Stimulated activated naive B cell treated with anti-CD40 and anti-IgM and Interleukin-4, amounts not matched to agents 10 μg/mL and 1 μg/mL and 100 μg/mL, for 72 hours (primary cell): ENCODE data around the gene GSTM4.
"Not testable (repeated sequence)": the region's sequence is repeated elsewhere in the genome, so short reads cannot be mapped to it uniquely, and the experiment has no call there.

Experiments
- ATAC-seq, 2 donors: fragments of 150-1000 bp; cut with Tn5 transposase; replicated peaks; 2 replicates each; pipeline ENCODE4 v1.10.0; 2021; ENCODE audit warnings: moderate library complexity in 1 of 2
- DNase-seq: peaks from one replicate; pipeline ENCODE4 v3.0.0; 2021
- H3K27ac Mint-ChIP-seq: one replicate; pipeline ENCODE4 v1.8.0; 2022; ENCODE audit warnings: mild to moderate bottlenecking, mixed read lengths
- H3K27me3 Mint-ChIP-seq, 2 donors: one replicate each; pipeline ENCODE4 v1.8.0; 2022; ENCODE audit warnings: mixed read lengths in 2 of 2
- H3K36me3 Mint-ChIP-seq, 2 donors: one replicate each; pipeline ENCODE4 v1.8.0; 2022; ENCODE audit warnings: mixed read lengths in 2 of 2, mild to moderate bottlenecking in 1 of 2
- H3K4me1 Mint-ChIP-seq, 2 donors: one replicate each; pipeline ENCODE4 v1.8.0; 2022; ENCODE audit warnings: mixed read lengths in 2 of 2, mild to moderate bottlenecking in 1 of 2
- H3K4me3 Mint-ChIP-seq, 2 donors: one replicate each; pipeline ENCODE4 v1.8.0; 2022; ENCODE audit warnings: mild to moderate bottlenecking in 2 of 2, mixed read lengths in 2 of 2, moderate library complexity in 1 of 2
- H3K9me3 Mint-ChIP-seq, 2 donors: one replicate each; pipeline ENCODE4 v1.8.0; 2022; ENCODE audit warnings: mixed read lengths in 2 of 2, mild to moderate bottlenecking in 1 of 2

The GSTM4 gene

DNA sequence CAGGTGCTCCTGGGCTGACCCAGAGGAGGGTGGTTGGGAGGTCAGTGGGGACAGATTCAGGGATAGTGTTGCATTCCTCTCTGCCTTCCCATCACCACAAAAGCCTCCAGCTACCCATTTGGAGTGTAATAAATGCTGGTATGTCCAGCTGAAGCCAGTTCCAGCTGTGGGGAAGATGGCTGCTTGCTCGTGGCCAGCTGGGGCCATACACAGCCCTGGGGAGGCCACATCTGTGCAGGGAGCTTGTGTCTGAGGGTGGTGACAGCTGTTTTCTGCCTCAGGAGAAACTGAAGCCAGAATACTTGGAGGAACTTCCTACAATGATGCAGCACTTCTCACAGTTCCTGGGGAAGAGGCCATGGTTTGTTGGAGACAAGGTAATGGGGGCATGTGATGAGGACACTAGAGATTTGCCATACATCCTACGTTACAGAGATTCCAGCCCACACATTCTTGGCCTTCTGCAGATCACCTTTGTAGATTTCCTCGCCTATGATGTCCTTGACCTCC, 2.7 kb downstream of the GSTM4 start:
- no peak overlapping the region for H3K4me3 Mint-ChIP-seq
- peaks cover 0 to 12% of the 10 kb centered on the region in 2 donors for H3K36me3 Mint-ChIP-seq
- no peak for DNase-seq
- H3K27ac Mint-ChIP-seq = no peak overlapping the region
- H3K27me3 Mint-ChIP-seq = no peaks in the 10 kb centered on the region
- peaks cover 18 to 29% of the 10 kb centered on the region in 2 donors for H3K4me1 Mint-ChIP-seq
- no peaks in the 10 kb centered on the region for H3K9me3 Mint-ChIP-seq
- ATAC-seq = no peak

DNA sequence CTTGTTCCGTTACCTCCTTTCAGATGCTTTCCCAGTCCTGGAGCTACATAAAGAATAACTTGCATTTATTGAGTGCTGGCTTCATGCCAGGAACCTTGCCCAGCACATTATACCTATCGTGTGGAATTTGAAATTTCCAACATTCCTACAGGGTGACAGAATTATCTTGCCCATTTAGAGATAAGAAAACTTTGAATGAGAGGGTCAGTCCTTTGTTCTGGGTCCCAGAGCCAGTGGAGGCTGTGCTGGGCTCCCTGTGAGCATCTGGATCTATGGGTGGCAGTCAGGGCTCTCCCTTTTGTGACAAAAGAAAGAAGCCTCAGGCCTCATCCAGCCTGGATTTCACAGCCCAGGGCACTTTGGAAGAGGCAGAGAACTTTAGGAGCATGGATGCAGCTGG, 3.2 kb downstream of the GSTM4 start:
- H3K36me3 Mint-ChIP-seq = peaks cover 0 to 12% of the 10 kb centered on the region in 2 donors
- H3K4me3 Mint-ChIP-seq = no peak overlapping the region
- DNase-seq = no peak
- peaks cover 18 to 29% of the 10 kb centered on the region in 2 donors for H3K4me1 Mint-ChIP-seq
- H3K27me3 Mint-ChIP-seq = no peaks in the 10 kb centered on the region
- H3K27ac Mint-ChIP-seq = no peak overlapping the region
- no peak for ATAC-seq
- no peaks in the 10 kb centered on the region for H3K9me3 Mint-ChIP-seq

DNA sequence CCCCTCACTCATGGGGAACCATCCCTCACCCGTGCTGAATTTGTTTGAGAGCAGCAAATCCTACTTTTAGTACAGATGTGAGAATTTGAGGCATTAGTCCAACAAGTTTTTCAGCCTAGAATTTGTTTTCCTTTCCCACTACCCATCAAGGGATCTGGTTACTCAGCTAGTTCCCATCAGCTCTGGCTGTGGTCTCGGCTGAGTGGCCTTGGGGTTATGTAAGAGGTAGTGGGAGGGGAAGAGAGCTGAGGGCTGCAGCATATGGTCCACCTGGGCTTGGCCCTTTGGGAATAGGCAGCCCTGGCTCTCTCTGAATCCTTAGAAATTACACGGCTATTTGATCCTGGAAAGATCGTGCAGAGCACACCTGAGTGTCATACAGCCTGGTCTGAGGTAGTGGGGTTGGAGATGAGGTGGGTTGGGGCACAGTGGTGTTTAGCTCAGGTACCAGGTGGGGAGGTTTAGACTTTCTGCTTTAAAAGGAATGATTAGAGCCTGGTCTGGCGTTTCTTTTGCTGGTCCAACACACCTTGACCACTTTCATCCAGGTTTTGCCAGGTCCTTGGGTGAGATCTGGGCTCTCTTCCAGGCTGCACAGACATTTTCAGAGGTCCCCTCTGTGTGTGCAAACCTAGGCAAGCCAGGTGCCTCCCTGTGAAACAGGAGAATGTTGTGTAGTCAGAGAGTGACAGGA, 4.2 kb downstream of the GSTM4 start:
- Mint-ChIP-seq H3K4me1 (peaks cover 14 to 25% of the 10 kb centered on the region in 2 donors), H3K27me3 (no peaks in the 10 kb centered on the region), H3K4me3 (no peak overlapping the region), H3K36me3 (peaks cover 0 to 12% of the 10 kb centered on the region in 2 donors), H3K9me3 (no peaks in the 10 kb centered on the region), H3K27ac (peak overlapping the region; percentile 70)
- ATAC-seq (no peak), DNase-seq (no peak)

DNA sequence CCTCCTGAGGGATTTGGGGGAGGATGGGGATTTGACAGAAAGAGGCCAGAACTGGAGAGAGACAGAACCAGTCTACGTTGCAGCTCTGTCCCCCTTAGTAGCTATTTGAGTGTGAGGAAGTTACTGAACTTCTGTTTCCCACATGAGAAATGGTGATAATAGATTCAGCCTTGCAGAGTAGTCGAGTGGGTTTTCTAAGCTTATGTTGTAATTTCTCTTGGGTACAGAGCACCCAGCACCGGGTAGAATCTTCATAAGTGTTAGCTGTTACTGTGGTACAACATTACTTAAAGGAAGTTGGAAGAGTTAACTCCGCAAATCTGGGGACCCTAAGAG, 4.8 kb downstream of the GSTM4 start:
- not testable (repeated sequence) for ATAC-seq, H3K27ac Mint-ChIP-seq, H3K9me3 Mint-ChIP-seq, DNase-seq, H3K4me3 Mint-ChIP-seq, H3K27me3 Mint-ChIP-seq
- H3K36me3 Mint-ChIP-seq = peaks cover 0 to 12% of the 10 kb centered on the region in 2 donors
- H3K4me1 Mint-ChIP-seq = peaks cover 14 to 20% of the 10 kb centered on the region in 2 donors

DNA sequence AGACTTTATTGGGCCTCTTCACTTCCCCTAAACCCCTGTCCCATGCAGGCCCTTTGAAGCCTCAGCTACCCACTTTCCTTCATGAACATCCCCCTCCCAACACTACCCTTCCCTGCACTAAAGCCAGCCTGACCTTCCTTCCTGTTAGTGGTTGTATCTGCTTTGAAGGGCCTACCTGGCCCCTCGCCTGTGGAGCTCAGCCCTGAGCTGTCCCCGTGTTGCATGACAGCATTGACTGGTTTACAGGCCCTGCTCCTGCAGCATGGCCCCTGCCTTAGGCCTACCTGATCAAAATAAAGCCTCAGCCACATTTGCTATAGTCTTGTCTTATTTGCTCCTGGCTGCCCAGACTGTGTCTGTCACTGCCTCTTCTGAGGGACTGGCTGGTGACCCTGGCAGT, 5.5 kb downstream of the GSTM4 start:
- ATAC-seq (no peak), DNase-seq (no peak)
- Mint-ChIP-seq H3K36me3 (peaks cover 0 to 12% of the 10 kb centered on the region in 2 donors), H3K4me3 (no peak overlapping the region), H3K27me3 (no peaks in the 10 kb centered on the region), H3K4me1 (peaks cover 9 to 13% of the 10 kb centered on the region in 2 donors), H3K9me3 (no peaks in the 10 kb centered on the region), H3K27ac (no peak overlapping the region)

DNA sequence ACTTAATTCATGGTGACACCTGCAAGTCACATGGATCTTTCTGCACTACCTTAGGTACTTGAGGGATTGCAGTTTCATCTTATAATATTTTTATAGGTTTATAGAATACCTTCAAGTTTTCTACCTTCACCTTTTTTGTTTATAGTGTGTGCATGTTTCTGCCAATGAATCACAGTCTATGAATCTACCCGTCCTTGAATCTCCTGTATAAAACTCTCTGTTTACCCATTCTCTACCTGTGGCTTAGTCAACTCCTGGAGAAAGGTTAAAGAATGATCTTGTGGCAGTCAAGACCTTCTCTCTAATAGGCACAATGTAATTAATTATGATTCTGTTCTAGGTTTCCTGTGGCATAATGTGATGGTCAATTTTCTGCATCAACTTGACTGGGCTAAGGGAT, 8.8 kb downstream of the GSTM4 start:
- no peaks in the 10 kb centered on the region for H3K9me3 Mint-ChIP-seq
- ATAC-seq (no peak), DNase-seq (no peak)
- H3K36me3 Mint-ChIP-seq = peaks cover 0 to 5% of the 10 kb centered on the region in 2 donors
- peaks cover 15 to 29% of the 10 kb centered on the region in 2 donors for H3K4me1 Mint-ChIP-seq
- H3K4me3 Mint-ChIP-seq = no peak overlapping the region
- H3K27ac Mint-ChIP-seq = no peak overlapping the region
- no peaks in the 10 kb centered on the region for H3K27me3 Mint-ChIP-seq

DNA sequence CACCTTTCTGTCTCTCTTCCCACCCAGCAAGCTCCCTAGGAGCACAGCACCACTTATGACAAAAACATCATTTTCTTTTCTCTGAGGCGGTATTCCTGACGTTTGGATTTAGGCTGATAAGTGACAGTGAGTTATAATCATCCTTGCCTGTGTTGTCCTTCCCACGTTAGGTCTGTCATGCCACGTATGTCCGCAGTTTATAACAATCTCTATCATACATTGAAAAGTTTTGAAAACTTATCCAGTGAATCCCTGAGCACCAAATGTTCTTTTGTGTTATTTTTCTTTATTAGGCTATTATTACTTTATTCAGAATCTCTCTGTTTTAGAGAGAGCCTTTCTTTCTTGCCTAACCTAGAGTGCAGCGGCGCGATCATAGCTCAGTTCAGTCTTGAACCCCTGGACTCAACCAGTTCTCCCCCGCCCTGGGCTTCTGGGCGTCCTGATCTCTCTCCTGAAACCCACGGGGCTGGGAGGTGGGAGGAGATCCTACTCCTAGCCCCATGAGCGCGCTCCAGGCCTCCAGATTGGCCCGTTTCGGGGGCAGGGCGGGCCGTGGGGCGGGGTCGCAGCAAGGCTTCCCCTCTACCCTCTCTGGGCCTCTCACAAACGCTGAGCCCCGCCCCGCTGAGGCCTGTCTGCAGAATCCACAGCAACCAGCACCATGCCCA, 11.7 kb downstream of the GSTM4 start, which contains the start of gene GSTM2:
GSTM2 (plus strand) TSS at position 606 of the 671 bp plus-strand sequence; CDS start at position 665, 59 bp downstream.
- peak; percentile 62 for DNase-seq
- peaks cover 14 to 23% of the 10 kb centered on the region in 2 donors for H3K4me1 Mint-ChIP-seq
- H3K36me3 Mint-ChIP-seq = peaks cover 0 to 2% of the 10 kb centered on the region in 2 donors
- peak within 1 kb of the TSS; percentile 20 for H3K27ac Mint-ChIP-seq
- peaks cover 0 to 3% of the 10 kb centered on the region in 2 donors for H3K9me3 Mint-ChIP-seq
- H3K27me3 Mint-ChIP-seq = no peaks in the 10 kb centered on the region
- H3K4me3 Mint-ChIP-seq = peak within 1 kb of the TSS; percentile 75 to 83
- peak; percentile 98 for ATAC-seq

DNA sequence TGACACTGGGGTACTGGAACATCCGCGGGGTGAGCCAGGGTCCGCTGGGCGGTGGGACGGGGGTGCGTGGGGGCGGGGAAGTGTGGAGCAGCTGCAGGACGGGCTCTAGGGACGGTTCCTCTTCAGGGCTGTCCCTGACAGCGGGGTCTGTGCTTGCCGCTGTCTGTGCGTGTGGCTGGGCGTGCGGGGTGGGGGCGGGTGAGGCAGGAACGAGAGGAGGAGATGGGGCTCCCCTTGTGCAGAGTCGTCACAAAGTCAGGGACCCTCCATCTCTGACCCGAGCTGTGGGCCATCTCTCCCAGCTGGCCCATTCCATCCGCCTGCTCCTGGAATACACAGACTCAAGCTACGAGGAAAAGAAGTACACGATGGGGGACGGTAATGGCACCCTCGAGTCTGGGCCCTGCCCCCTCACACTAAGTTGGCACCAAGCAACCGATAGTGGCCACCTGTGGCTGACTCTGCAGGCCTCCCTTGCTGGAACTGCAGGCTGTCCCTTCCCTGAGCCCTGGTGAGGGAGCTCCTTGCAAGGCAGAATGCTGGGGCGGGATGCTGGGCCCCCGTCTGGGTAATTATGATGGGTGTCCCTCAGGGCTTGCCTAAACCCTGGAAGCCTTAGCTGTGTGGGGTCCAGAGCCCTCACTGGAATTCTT, 12.3 kb downstream of the GSTM4 start:
- H3K27ac Mint-ChIP-seq = peak overlapping the region; percentile 20
- no peaks in the 10 kb centered on the region for H3K27me3 Mint-ChIP-seq
- H3K4me3 Mint-ChIP-seq = peak overlapping the region; percentile 75 to 83
- peak; percentile 69 to 75 for ATAC-seq
- no peak for DNase-seq
- H3K4me1 Mint-ChIP-seq = peaks cover 14 to 23% of the 10 kb centered on the region in 2 donors
- H3K36me3 Mint-ChIP-seq = peaks cover 0 to 2% of the 10 kb centered on the region in 2 donors
- H3K9me3 Mint-ChIP-seq = peaks cover 0 to 3% of the 10 kb centered on the region in 2 donors

DNA sequence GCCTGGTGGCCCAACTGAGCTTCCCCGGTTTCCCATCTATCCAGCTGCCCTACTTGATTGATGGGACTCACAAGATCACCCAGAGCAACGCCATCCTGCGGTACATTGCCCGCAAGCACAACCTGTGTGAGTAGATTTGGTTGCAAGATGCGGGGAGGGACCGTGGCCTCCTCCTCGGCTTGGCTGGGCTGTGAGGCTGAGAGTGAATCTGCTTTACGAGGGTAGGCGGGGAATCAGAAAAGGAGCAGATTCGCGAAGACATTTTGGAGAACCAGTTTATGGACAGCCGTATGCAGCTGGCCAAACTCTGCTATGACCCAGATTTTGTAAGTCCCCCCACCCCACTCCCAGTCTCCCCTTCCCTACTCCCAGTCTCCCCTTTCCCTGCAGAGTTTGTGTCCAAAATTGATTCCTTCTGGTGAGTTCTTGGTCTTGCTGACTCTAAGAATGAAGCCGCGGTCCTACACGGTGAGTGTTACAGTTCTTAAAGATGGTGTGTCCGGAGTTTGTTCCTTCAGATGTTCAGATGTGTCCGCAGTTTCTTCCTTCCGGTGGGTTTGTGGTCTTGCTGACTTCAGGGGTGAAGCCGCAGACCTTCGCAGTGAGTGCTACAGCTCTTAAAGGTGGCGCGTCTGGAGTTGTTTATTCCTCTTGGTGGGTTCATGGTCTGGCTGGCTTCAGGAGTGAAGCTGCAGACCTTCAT, 13.5 kb downstream of the GSTM4 start:
- H3K27me3 Mint-ChIP-seq = no peaks in the 10 kb centered on the region
- H3K4me3 Mint-ChIP-seq = peak overlapping the region; percentile 18 to 47
- ATAC-seq = no peak
- H3K27ac Mint-ChIP-seq = no peak overlapping the region
- peaks cover 0 to 3% of the 10 kb centered on the region in 2 donors for H3K9me3 Mint-ChIP-seq
- DNase-seq = no peak
- peaks cover 0 to 2% of the 10 kb centered on the region in 2 donors for H3K36me3 Mint-ChIP-seq
- H3K4me1 Mint-ChIP-seq = peaks cover 14 to 23% of the 10 kb centered on the region in 2 donors

DNA sequence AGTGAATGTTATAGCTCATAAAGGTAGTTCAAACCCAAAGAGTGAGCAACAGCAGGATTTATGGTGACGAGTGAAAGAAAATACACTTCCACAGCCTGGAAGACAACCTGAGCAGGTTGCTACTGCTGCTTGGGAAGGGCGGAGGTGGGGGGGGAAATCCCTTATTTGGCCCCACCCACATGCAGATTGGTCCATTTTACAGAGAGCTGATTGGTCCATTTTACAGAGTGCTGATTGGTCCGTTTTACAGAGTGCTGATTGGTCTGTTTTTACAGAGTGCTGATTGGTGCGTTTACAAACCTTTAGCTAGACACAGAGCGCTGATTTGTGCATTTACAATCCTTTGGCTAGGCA, 14.0 kb downstream of the GSTM4 start:
- H3K27ac Mint-ChIP-seq, ATAC-seq, H3K9me3 Mint-ChIP-seq, H3K36me3 Mint-ChIP-seq, H3K4me3 Mint-ChIP-seq, DNase-seq, H3K27me3 Mint-ChIP-seq: not testable (repeated sequence)
- H3K4me1 Mint-ChIP-seq = peaks cover 14 to 23% of the 10 kb centered on the region in 2 donors

DNA sequence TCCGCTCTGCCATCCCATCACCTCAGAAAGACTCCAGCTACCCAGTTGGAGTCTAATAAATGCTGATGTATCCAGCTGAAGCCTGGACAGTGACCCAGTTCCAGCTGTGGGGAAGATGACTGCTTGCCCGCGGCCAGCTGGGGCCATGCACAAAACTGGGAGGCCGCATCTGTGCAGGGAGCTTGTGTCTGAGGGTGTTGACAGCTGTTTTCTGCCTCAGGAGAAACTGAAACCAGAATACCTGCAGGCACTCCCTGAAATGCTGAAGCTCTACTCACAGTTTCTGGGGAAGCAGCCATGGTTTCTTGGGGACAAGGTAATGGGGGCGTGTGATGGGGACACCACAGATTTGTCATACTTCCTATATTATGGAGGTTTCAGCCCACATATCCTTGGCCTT, 15.2 kb downstream of the GSTM4 start:
- ATAC-seq (no peak), DNase-seq (no peak)
- Mint-ChIP-seq H3K4me1 (peaks cover 14 to 23% of the 10 kb centered on the region in 2 donors), H3K27me3 (no peaks in the 10 kb centered on the region), H3K9me3 (peaks cover 0 to 3% of the 10 kb centered on the region in 2 donors), H3K27ac (no peak overlapping the region), H3K4me3 (no peak overlapping the region), H3K36me3 (peaks cover 0 to 2% of the 10 kb centered on the region in 2 donors)

DNA sequence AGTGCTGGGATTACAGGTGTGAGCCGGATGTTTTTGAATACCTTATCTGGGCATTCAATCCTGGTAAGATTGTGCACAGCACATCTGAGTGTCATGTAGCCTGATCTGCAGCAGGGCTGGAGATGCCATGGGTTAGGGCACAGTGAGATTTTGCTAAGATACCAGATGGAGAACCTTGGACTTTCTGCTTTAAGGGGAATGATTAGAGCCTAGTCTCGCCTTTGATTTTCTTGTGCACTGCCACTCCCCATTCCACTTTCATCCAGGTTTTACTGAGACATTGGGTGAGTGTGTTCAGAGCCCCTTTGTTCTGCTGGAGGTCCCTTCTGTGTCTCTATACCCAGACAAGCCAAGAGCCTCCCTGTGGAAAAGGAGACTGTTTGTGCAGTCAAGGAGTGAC, 18.0 kb downstream of the GSTM4 start:
- not testable (repeated sequence) for H3K9me3 Mint-ChIP-seq, H3K4me1 Mint-ChIP-seq, ATAC-seq, DNase-seq, H3K4me3 Mint-ChIP-seq, H3K27ac Mint-ChIP-seq, H3K27me3 Mint-ChIP-seq, H3K36me3 Mint-ChIP-seq

DNA sequence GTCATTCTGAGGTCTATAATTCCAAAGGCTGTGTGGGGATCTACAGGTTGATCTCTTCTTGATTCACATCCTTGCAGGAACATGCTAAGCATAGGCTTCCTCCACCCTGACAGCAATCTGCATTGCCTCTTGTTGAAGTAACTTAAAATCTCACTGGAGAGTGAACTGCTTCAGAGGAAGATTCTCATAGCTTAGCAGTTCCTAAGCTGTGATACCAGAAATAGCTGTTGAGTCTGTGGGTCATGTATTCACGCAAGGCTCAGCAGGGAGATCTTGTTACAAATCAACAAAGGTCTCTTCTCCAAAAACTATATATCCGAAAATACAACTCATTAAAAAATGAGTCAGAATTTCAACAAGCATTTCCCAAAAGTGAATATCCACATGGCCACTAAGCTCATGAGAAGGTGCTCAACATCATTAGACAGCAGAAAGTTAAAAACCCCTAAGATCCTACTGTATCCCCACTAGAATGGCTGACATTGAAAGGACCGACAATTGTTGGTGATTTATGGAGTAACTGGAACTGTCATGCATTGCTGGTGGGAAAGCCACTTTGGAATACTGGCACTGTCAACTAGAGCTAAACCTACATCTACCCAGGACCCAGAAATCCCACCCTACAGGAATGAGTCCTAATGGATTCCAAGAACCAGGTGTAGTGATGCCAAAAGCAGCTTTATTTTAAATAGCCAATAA, 20.9 kb downstream of the GSTM4 start:
- not testable (repeated sequence) for ATAC-seq

DNA sequence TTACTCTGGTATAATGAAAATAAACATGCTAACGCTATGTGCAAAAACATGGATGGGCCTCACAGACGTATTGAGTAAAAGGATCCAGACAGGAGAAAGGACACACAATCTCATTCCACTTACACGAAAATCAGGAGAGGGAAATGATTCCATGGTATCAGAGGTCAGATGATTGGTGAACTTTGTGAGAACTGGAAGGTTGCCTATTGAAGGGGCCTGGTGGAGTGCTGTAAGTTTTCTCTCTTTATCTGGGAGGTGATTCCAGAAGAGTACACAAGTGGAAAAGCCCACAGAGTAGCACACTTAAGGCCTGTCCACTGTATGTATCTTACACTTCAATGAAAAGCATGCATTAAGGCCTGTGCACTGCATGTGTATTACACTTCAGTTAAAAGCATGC, 21.6 kb downstream of the GSTM4 start:
- DNase-seq = no peak
- Mint-ChIP-seq H3K9me3 (no peaks in the 10 kb centered on the region), H3K36me3 (no peaks in the 10 kb centered on the region), H3K4me3 (no peak overlapping the region), H3K27ac (no peak overlapping the region), H3K4me1 (no peaks in the 10 kb centered on the region), H3K27me3 (no peaks in the 10 kb centered on the region)
- no peak for ATAC-seq

More for the DNA sequence above, 20.9 kb downstream of the GSTM4 start:
- H3K4me3 Mint-ChIP-seq, H3K27ac Mint-ChIP-seq, H3K27me3 Mint-ChIP-seq, H3K36me3 Mint-ChIP-seq, H3K9me3 Mint-ChIP-seq, H3K4me1 Mint-ChIP-seq, DNase-seq: not testable (repeated sequence)
